ENCODE results near the gene NUFIP1.

The NUFIP1 gene

GRCh38 chr13:45015300-45015699, 26.0 kb upstream of the NUFIP1 start:
- no peak for DNase-seq (ENCODE audit: low read depth)
- TF ChIP-seq CTCF (conservative IDR thresholded peaks at IDR 0.05; ENCODE audit: low read depth, low read length) = no peak
- no peak overlapping the region for H3K4me3 ChIP-seq (ENCODE audit: low read length)

GRCh38 chr13:45011198-45011597, 21.9 kb upstream of the NUFIP1 start:
- H3K4me3 ChIP-seq (ENCODE audit: low read length) = no peak overlapping the region
- no peak for DNase-seq (ENCODE audit: low read depth)
- no peak for TF ChIP-seq CTCF (conservative IDR thresholded peaks at IDR 0.05; ENCODE audit: low read depth, low read length)

GRCh38 chr13:45007823-45008222, 18.6 kb upstream of the NUFIP1 start:
- H3K4me3 ChIP-seq (ENCODE audit: low read length) = no peak overlapping the region
- TF ChIP-seq CTCF (conservative IDR thresholded peaks at IDR 0.05; ENCODE audit: low read depth, low read length) = no peak

GRCh38 chr13:45007225-45007624, 18.0 kb upstream of the NUFIP1 start:
- H3K4me3 ChIP-seq (ENCODE audit: low read length) = no peak overlapping the region
- no peak for DNase-seq (ENCODE audit: low read depth)
- no peak for TF ChIP-seq CTCF (conservative IDR thresholded peaks at IDR 0.05; ENCODE audit: low read depth, low read length)

More at GRCh38 chr13:45007823-45008222, 18.6 kb upstream of the NUFIP1 start:
- no peak for DNase-seq (ENCODE audit: low read depth)

- DNase-seq (ENCODE audit: low read depth) = no peak
- H3K4me3 ChIP-seq (ENCODE audit: low read length) = no peak overlapping the region
- no peak for TF ChIP-seq CTCF (conservative IDR thresholded peaks at IDR 0.05; ENCODE audit: low read depth, low read length)
Measured at GRCh38 chr13:45004096-45004495, 14.8 kb upstream of the NUFIP1 start.

- TF ChIP-seq CTCF (conservative IDR thresholded peaks at IDR 0.05; ENCODE audit: low read depth, low read length) = no peak
- no peak overlapping the region for H3K4me3 ChIP-seq (ENCODE audit: low read length)
- DNase-seq (ENCODE audit: low read depth) = no peak
Measured at GRCh38 chr13:45003417-45003816, 14.1 kb upstream of the NUFIP1 start.

GRCh38 chr13:44989941-44990340, 670 bp upstream of the NUFIP1 start:
- peak overlapping the region; percentile 95 for H3K4me3 ChIP-seq (ENCODE audit: low read length)
- no peak for DNase-seq (ENCODE audit: low read depth)
- no peak for TF ChIP-seq CTCF (conservative IDR thresholded peaks at IDR 0.05; ENCODE audit: low read depth, low read length)

Data from retinal pigment epithelial cell (primary cell).